ENCODE results near the gene MRPL12. TPM values are rescaled to one million over a fixed set of nuclear protein-coding genes. Genes with fewer than 3 reads are reported as not detected.

MRPL12 gene
- polyA plus RNA-seq, result 52.4 TPM
- long read RNA-seq, donor 1, transcript MRPL12-201 (5 exons, 1,028 nt), result major isoform, 21 of 21 reads
- long read RNA-seq, donor 1, partial matches to known transcripts, result 0 of 21 reads
- long read RNA-seq, donor 1, other reads (novel, unspliced or antisense), result 0 of 21 reads
- long read RNA-seq, donor 2, transcript MRPL12-201 (5 exons, 1,028 nt), result major isoform, 37 of 37 reads
- long read RNA-seq, donor 2, partial matches to known transcripts, result 0 of 37 reads
- long read RNA-seq, donor 2, other reads (novel, unspliced or antisense), result 0 of 37 reads
- long read RNA-seq, donor 3, result 0 reads
- long read RNA-seq, donor 4, transcript MRPL12-201 (5 exons, 1,028 nt), result major isoform, 6 of 6 reads
- long read RNA-seq, donor 4, partial matches to known transcripts, result 0 of 6 reads
- long read RNA-seq, donor 4, other reads (novel, unspliced or antisense), result 0 of 6 reads
- long read RNA-seq, donor 5, transcript MRPL12-201 (5 exons, 1,028 nt), result major isoform, 30 of 30 reads
- long read RNA-seq, donor 5, partial matches to known transcripts, result 0 of 30 reads
- long read RNA-seq, donor 5, other reads (novel, unspliced or antisense), result 0 of 30 reads
- long read RNA-seq, donor 6, transcript MRPL12-201 (5 exons, 1,028 nt), result major isoform, 23 of 38 reads
- long read RNA-seq, donor 6, partial matches to known transcripts, result 15 of 38 reads
- long read RNA-seq, donor 6, other reads (novel, unspliced or antisense), result 0 of 38 reads
- long read RNA-seq, donor 7, transcript MRPL12-201 (5 exons, 1,028 nt), result major isoform, 19 of 19 reads
- long read RNA-seq, donor 7, partial matches to known transcripts, result 0 of 19 reads
- long read RNA-seq, donor 7, other reads (novel, unspliced or antisense), result 0 of 19 reads
- long read RNA-seq, donor 8, transcript MRPL12-201 (5 exons, 1,028 nt), result major isoform, 46 of 46 reads
- long read RNA-seq, donor 8, partial matches to known transcripts, result 0 of 46 reads
- long read RNA-seq, donor 8, other reads (novel, unspliced or antisense), result 0 of 46 reads
- long read RNA-seq, donor 9, transcript MRPL12-201 (5 exons, 1,028 nt), result major isoform, 37 of 37 reads
- long read RNA-seq, donor 9, partial matches to known transcripts, result 0 of 37 reads
- long read RNA-seq, donor 9, other reads (novel, unspliced or antisense), result 0 of 37 reads
- long read RNA-seq, donor 10, transcript MRPL12-201 (5 exons, 1,028 nt), result major isoform, 44 of 49 reads
- long read RNA-seq, donor 10, partial matches to known transcripts, result 5 of 49 reads
- long read RNA-seq, donor 10, other reads (novel, unspliced or antisense), result 0 of 49 reads
- long read RNA-seq, donor 11, transcript MRPL12-201 (5 exons, 1,028 nt), result major isoform, 29 of 29 reads
- long read RNA-seq, donor 11, partial matches to known transcripts, result 0 of 29 reads
- long read RNA-seq, donor 11, other reads (novel, unspliced or antisense), result 0 of 29 reads

DNA sequence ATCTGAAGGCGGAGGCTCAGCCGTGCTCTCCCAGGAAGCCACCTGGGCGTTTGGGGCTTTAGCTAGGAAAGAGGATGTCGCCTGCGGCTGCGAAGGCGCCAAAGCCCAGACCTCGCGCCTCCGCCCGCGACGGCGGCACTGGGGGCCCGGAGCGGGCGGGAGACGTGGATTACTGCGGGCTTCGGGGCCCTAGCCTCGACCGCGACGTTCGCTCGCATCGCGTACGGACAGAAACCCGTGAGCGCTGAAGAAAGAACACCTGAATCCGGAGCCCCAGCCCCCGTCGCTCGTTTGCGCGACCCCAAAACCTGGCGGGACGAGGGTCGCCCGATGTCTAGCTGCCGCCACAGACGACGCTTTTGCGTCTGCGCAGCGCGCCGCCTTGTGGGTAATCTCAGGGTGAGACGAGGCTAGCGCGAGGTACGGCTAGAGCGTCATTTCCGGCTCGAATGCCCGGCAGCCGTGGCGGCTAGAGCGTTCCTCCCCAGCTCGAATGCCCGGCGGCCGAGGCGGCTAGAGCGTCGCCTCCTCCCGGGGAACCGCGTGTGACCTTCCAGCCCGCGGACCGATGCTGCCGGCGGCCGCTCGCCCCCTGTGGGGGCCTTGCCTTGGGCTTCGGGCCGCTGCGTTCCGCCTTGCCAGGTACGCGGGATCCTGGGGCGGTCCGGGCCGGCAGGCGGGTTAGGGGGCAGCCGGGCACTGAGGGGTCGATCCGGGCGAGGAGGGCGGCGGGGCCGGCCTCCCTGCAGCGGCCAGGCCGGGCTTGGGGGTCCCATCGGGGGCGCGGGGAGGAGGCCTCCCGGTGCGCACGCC lies at the start of gene MRPL12:
Gene MRPL12, plus strand, starts transcription at position 434 of the 813 bp plus-strand sequence. Its CDS starts 135 bp downstream, at position 569.
- no CpG with 5 or more reads among the region's 102 CpGs for WGBS (ENCODE audit: insufficient coverage, low lambda C conversion rate)
- Histone ChIP-seq H3K27me3 (ENCODE audit: control insufficient read depth, insufficient read depth, low read length) (no peaks in the 10 kb centered on the region), H3K27ac (ENCODE audit: low read length) (peak within 1 kb of the TSS; percentile 98)

GRCh38 chr17:81655378-81656117 lies 47.6 kb upstream of the MRPL12 start:
- WGBS (ENCODE audit: insufficient coverage, low lambda C conversion rate), result no CpG with 5 or more reads among the region's 18 CpGs
- H3K27ac ChIP-seq (ENCODE audit: low read length), result no peak overlapping the region
- H3K4me3 ChIP-seq (ENCODE audit: low read length), result no peak overlapping the region
- no peak for DNase-seq
- no peaks in the 10 kb centered on the region for H3K4me1 ChIP-seq (ENCODE audit: control insufficient read depth, insufficient read depth, low read length)
- H3K27me3 ChIP-seq (ENCODE audit: control insufficient read depth, insufficient read depth, low read length), result peaks cover 10% of the 10 kb centered on the region
- H3K36me3 ChIP-seq (ENCODE audit: control insufficient read depth, insufficient read depth, low read length), result no peaks in the 10 kb centered on the region
- no peaks in the 10 kb centered on the region for H3K9me3 ChIP-seq (ENCODE audit: control insufficient read depth, low read depth, low read length)

More for the DNA sequence above, at the start of gene MRPL12:
- peak within 1 kb of the TSS; percentile 100 for H3K4me3 ChIP-seq (ENCODE audit: low read length)
- peak; percentile 92 to 95 for DNase-seq
- peaks cover 19% of the 10 kb centered on the region for H3K4me1 ChIP-seq (ENCODE audit: control insufficient read depth, insufficient read depth, low read length)
- peaks cover 63% of the 10 kb centered on the region for H3K36me3 ChIP-seq (ENCODE audit: control insufficient read depth, insufficient read depth, low read length)
- H3K9me3 ChIP-seq (ENCODE audit: control insufficient read depth, low read depth, low read length), result peaks cover 4% of the 10 kb centered on the region

DNA sequence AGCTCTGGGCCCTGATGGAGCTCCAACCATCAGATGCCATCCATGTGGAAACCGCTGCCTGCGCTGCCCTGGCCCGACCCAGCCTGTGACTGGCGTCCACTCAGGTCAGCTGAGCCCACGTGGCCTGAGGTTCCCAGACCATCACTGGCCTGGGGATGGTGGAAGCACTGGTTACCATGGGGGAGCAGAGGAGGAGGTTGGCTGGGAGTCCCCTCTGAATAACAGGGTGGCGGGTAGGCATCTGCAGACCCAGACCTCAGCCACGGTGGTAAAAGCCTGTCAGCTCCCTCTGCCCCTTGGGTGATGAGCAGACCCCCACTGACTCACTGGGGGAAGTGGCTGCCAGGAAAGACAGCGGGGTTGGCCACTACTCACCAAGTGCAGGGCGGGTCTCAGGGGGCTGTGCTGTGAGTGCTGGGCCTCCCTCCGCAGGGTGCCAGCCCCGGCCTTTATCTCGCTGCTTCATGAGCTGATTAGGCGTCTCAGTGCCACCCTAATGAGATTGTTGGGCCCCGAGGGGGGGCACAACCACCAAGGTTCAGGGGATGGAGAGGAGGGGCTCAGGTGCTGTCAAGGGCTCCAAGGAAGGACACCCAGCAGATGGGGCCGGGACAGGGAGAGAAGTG lies 46.9 kb upstream of the MRPL12 start, which contains the start of gene PDE6G:
Gene PDE6G, minus strand, starts transcription at position 425 of the 626 bp plus-strand sequence. CDS start 3,237 bp downstream, outside the sequence.
- Histone ChIP-seq H3K4me3 (ENCODE audit: low read length) (no peak within 1 kb of the TSS), H3K36me3 (ENCODE audit: control insufficient read depth, insufficient read depth, low read length) (no peaks in the 10 kb centered on the region), H3K27ac (ENCODE audit: low read length) (no peak within 1 kb of the TSS), H3K4me1 (ENCODE audit: control insufficient read depth, insufficient read depth, low read length) (no peaks in the 10 kb centered on the region), H3K9me3 (ENCODE audit: control insufficient read depth, low read depth, low read length) (no peaks in the 10 kb centered on the region), H3K27me3 (ENCODE audit: control insufficient read depth, insufficient read depth, low read length) (peaks cover 10% of the 10 kb centered on the region)
- DNase-seq, result no peak
- no CpG with 5 or more reads among the region's 15 CpGs for WGBS (ENCODE audit: insufficient coverage, low lambda C conversion rate)

DNA sequence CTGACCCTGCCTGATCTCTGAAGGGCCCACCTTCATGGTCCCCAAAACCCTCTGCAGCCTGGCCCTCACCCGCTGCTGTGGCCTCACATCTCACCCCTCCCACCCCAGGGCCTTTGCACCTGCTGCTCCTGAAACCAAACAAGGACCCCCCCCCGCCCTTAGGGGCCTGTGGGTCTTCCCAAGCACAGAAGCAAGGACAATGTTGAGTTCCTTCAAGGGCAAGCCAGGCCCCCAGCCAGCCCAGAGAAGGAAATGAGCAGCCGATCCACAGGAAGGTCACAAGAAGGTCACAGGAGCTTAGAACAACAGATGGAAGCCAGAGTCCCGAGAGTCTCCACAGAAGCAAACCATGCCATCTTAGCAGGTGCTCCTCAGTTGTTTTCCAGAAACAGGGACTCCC lies 46.3 kb upstream of the MRPL12 start:
- H3K27me3 ChIP-seq (ENCODE audit: control insufficient read depth, insufficient read depth, low read length), result peaks cover 10% of the 10 kb centered on the region
- H3K36me3 ChIP-seq (ENCODE audit: control insufficient read depth, insufficient read depth, low read length), result no peaks in the 10 kb centered on the region
- H3K9me3 ChIP-seq (ENCODE audit: control insufficient read depth, low read depth, low read length), result no peaks in the 10 kb centered on the region
- H3K4me1 ChIP-seq (ENCODE audit: control insufficient read depth, insufficient read depth, low read length), result no peaks in the 10 kb centered on the region
- DNase-seq, result no peak
- WGBS (ENCODE audit: insufficient coverage, low lambda C conversion rate), result no CpG with 5 or more reads among the region's 4 CpGs
- no peak overlapping the region for H3K27ac ChIP-seq (ENCODE audit: low read length)
- H3K4me3 ChIP-seq (ENCODE audit: low read length), result no peak overlapping the region

DNA sequence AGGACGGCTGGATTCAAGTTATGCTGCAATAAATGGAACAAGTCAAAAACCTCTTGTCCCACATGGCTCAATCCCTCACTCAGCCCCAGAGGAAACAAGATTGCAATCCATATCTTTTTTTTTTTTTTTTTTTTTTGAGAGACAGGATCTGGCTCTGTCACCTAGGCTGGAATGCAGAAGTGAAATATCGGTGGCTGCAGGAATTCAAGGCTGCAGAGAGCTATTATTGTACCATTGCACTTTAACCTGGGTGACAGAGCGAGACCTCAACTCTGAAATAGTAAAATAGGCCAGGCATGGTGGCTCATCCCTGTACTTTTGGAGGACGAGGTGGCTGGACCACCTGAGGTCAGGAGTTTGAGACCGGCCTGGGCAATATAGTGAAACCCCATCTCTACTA lies 44.1 kb upstream of the MRPL12 start:
- DNase-seq, result no peak
- no CpG with 5 or more reads among the region's 5 CpGs for WGBS (ENCODE audit: insufficient coverage, low lambda C conversion rate)
- no peak overlapping the region for H3K27ac ChIP-seq (ENCODE audit: low read length)
- H3K4me1 ChIP-seq (ENCODE audit: control insufficient read depth, insufficient read depth, low read length), result no peaks in the 10 kb centered on the region
- H3K4me3 ChIP-seq (ENCODE audit: low read length), result no peak overlapping the region
- H3K27me3 ChIP-seq (ENCODE audit: control insufficient read depth, insufficient read depth, low read length), result no peaks in the 10 kb centered on the region
- no peaks in the 10 kb centered on the region for H3K9me3 ChIP-seq (ENCODE audit: control insufficient read depth, low read depth, low read length)
- H3K36me3 ChIP-seq (ENCODE audit: control insufficient read depth, insufficient read depth, low read length), result no peaks in the 10 kb centered on the region

DNA sequence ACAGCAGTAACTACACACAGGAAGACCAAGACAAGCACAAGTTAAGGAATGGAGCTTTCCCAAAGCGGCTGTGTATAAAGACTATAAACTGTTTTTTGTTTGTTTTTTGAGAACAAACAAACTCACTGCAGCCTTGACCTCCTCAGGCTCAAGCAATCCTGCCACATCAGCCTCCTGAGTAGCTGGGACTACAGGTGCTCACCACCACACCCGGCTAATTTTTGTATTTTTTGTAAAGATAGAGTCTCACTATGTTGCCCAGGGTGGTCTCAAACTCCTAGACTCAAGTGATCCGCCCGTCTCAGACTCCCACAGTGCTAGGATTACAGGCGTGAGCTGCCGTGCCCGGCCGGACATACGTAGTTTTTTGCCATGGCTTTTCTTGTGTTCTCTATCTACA lies 42.7 kb upstream of the MRPL12 start:
- H3K27me3 ChIP-seq (ENCODE audit: control insufficient read depth, insufficient read depth, low read length), result no peaks in the 10 kb centered on the region

DNA sequence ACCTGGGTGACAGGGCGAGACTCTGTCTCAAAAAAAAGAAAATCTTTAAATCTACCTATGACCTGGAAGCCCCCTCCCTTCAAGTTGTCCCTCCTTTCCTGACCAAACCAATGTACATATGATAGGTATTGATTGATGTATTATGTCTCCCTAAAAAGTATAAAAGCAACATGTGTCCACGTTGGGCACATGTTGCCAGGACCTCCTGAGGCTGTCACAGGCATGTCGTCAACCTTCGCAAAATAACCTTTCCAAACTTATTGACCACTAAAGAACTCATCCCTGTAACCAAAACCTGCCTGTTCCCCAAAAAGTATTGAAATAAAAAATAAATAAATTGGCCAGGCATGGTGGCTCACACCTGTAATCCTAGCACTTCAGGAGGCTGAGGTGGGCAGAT lies 41.2 kb upstream of the MRPL12 start:
- Histone ChIP-seq H3K9me3 (ENCODE audit: control insufficient read depth, low read depth, low read length) (peaks cover 3% of the 10 kb centered on the region), H3K27me3 (ENCODE audit: control insufficient read depth, insufficient read depth, low read length) (no peaks in the 10 kb centered on the region)
- no CpG with 5 or more reads among the region's 4 CpGs for WGBS (ENCODE audit: insufficient coverage, low lambda C conversion rate)

More for the DNA sequence above, 42.7 kb upstream of the MRPL12 start:
- WGBS (ENCODE audit: insufficient coverage, low lambda C conversion rate), result 100% methylated on average over 1 of the region's 9 CpGs
- Histone ChIP-seq H3K4me3 (ENCODE audit: low read length) (no peak overlapping the region), H3K27ac (ENCODE audit: low read length) (no peak overlapping the region), H3K4me1 (ENCODE audit: control insufficient read depth, insufficient read depth, low read length) (peaks cover 4% of the 10 kb centered on the region), H3K36me3 (ENCODE audit: control insufficient read depth, insufficient read depth, low read length) (peaks cover 3% of the 10 kb centered on the region), H3K9me3 (ENCODE audit: control insufficient read depth, low read depth, low read length) (peaks cover 3% of the 10 kb centered on the region)
- no peak for DNase-seq

GRCh38 chr17:81664051-81664470 lies 39.1 kb upstream of the MRPL12 start:
- Histone ChIP-seq H3K27me3 (ENCODE audit: control insufficient read depth, insufficient read depth, low read length) (no peaks in the 10 kb centered on the region), H3K27ac (ENCODE audit: low read length) (no peak overlapping the region), H3K9me3 (ENCODE audit: control insufficient read depth, low read depth, low read length) (peaks cover 3% of the 10 kb centered on the region), H3K36me3 (ENCODE audit: control insufficient read depth, insufficient read depth, low read length) (peaks cover 9% of the 10 kb centered on the region), H3K4me3 (ENCODE audit: low read length) (no peak overlapping the region), H3K4me1 (ENCODE audit: control insufficient read depth, insufficient read depth, low read length) (peaks cover 10% of the 10 kb centered on the region)
- no CpG with 5 or more reads among the region's 7 CpGs for WGBS (ENCODE audit: insufficient coverage, low lambda C conversion rate)
- no peak for DNase-seq

More for the DNA sequence above, 41.2 kb upstream of the MRPL12 start:
- peaks cover 3% of the 10 kb centered on the region for H3K36me3 ChIP-seq (ENCODE audit: control insufficient read depth, insufficient read depth, low read length)
- H3K4me1 ChIP-seq (ENCODE audit: control insufficient read depth, insufficient read depth, low read length), result peaks cover 10% of the 10 kb centered on the region
- H3K27ac ChIP-seq (ENCODE audit: low read length), result no peak overlapping the region
- no peak overlapping the region for H3K4me3 ChIP-seq (ENCODE audit: low read length)
- no peak for DNase-seq

Data from large intestine (tissue), 12 donors.